K562 (cell line): ENCODE results near the gene GRK3. TPM values are rescaled to one million over a fixed set of nuclear protein-coding genes. Genes with fewer than 3 reads are reported as not detected.

Experiments
- ATAC-seq: fragments of 200-7000 bp; cut with Tn5 transposase; 3 replicates; pipeline ENCODE4 v1.9.1; 2020; ENCODE audit warnings: moderate library complexity
- BruUV-seq: library from RNA; stranded (reverse); fragments of 400-500 nt; replicated peaks from 2 replicates; lab custom pipeline; 2021; lab: Mats Ljungman, UMichigan
- CTCF ChIA-PET: fragments of 300-600 bp; formaldehyde crosslinking; extraction: SDS; loops from one replicate; lab custom pipeline; 2021; ENCODE audit warnings: low intra/inter-chr PET ratio; lab: Yijun Ruan, JAX
- POLR2A ChIA-PET: fragments of 300-600, 350-650 bp; sonication (Branson Sonifier 250); formaldehyde crosslinking; extraction: SDS; loops from one replicate; lab custom pipeline; 2021; ENCODE audit warnings: antibody characterized with exemption, inconsistent platforms; lab: Yijun Ruan, JAX
- DNase-seq, 4 experiments: peaks; one replicate each; pipeline versions ENCODE4 v3.0.0 to v3.0.0-alpha.2; 2011 to 2018; ENCODE audit warnings: low spot score in 3 of 4, mixed read lengths in 3 of 4; ENCODE audit errors: extremely low read depth in 1 of 4
- FAIRE-seq: peaks from 2 replicates; lab custom pipeline; 2011; peaks lifted over from hg19 to GRCh38; lab: Jason Lieb, UNC
- H2AFZ ChIP-seq: 2 replicates; pipeline ENCODE4 v1.6.0; 2011; ENCODE audit warnings: low read depth, low read length, control low read depth, inconsistent platforms
- H3K27ac ChIP-seq: fragments of 200-600 bp; 3 replicates; pipeline ENCODE4 v1.8.0; 2011; ENCODE audit warnings: low read depth, mild to moderate bottlenecking, control low read depth, inconsistent platforms, low read length, moderate library complexity, mixed read lengths; ENCODE audit errors: extremely low read depth
- H3K27me3 ChIP-seq, 2 experiments: fragments of 300-600 bp in 1 of 2; 2 replicates in 1 of 2; 3 replicates in 1 of 2; pipeline versions ENCODE4 v1.6.0 to v1.8.0; 2011; ENCODE audit warnings: inconsistent platforms in 2 of 2, low read length in 2 of 2, mild to moderate bottlenecking in 1 of 2, mixed read lengths in 1 of 2, moderate library complexity in 1 of 2; ENCODE audit not compliant: control insufficient read depth in 2 of 2, insufficient read depth in 2 of 2
- H3K36me3 ChIP-seq: fragments of 300-600 bp; 3 replicates; pipeline ENCODE4 v1.8.0; 2011; ENCODE audit warnings: mild to moderate bottlenecking, low read length, inconsistent platforms; ENCODE audit not compliant: control insufficient read depth, insufficient read depth
- H3K4me1 ChIP-seq, 2 experiments: fragments of 200-600 bp in 1 of 2; replicated peaks in 1 of 2; 2 replicates in 1 of 2; 3 replicates in 1 of 2; pipeline versions ENCODE4 v1.5.1 to v1.8.0; 2011; ENCODE audit warnings: inconsistent platforms in 2 of 2, low read length in 2 of 2, mild to moderate bottlenecking in 1 of 2, mixed read lengths in 1 of 2, moderate library complexity in 1 of 2; ENCODE audit not compliant: control insufficient read depth in 2 of 2, insufficient read depth in 2 of 2
- H3K4me2 ChIP-seq: 2 replicates; pipeline ENCODE4 v1.6.1; 2011; ENCODE audit warnings: low read length, control low read depth, inconsistent platforms, mixed read lengths; ENCODE audit not compliant: insufficient read depth
- H3K4me3 ChIP-seq: fragments of 200-600 bp; sonication (generic), shearing (Covaris generic); 2 replicates; pipeline ENCODE4 v1.5.1; 2016; ENCODE audit warnings: control low read depth, inconsistent platforms
- H3K79me2 ChIP-seq: fragments of 200-600 bp; 3 replicates; pipeline ENCODE4 v1.8.0; 2011; ENCODE audit warnings: low read length, inconsistent platforms; ENCODE audit not compliant: control insufficient read depth, insufficient read depth
- H3K9ac ChIP-seq, 2 experiments: 2 replicates each; pipeline versions ENCODE4 v1.6.0 to v1.6.1; 2011; ENCODE audit warnings: low read depth in 2 of 2, low read length in 2 of 2, control low read depth in 1 of 2, inconsistent platforms in 1 of 2, mild to moderate bottlenecking in 1 of 2, mixed read lengths in 1 of 2; ENCODE audit not compliant: insufficient read depth in 1 of 2
- H3K9me1 ChIP-seq: one replicate; pipeline ENCODE4 v1.6.0; 2011; ENCODE audit warnings: inconsistent platforms, mild to moderate bottlenecking, low read length, moderate library complexity; ENCODE audit not compliant: control insufficient read depth, insufficient read depth
- H3K9me3 ChIP-seq: replicated peaks from 2 replicates; pipeline ENCODE4 v1.5.1; 2011; ENCODE audit warnings: low read depth, low read length, inconsistent platforms; ENCODE audit not compliant: control insufficient read depth, insufficient read depth
- H4K20me1 ChIP-seq: replicated peaks from 2 replicates; pipeline ENCODE4 v1.6.1; 2011; ENCODE audit warnings: low read length, inconsistent platforms, mixed read lengths; ENCODE audit not compliant: control insufficient read depth, insufficient read depth
- ATF1 ChIP-seq, 2 experiments: fragments of 450-650 bp in 1 of 2; IDR thresholded peaks; 2 replicates each; pipeline ENCODE4 v1.6.1; 2016; ENCODE audit warnings: missing compliant biosample characterization in 1 of 2, missing genetic modification characterization in 1 of 2
- ATF7 ChIP-seq: fragments of 450-650 bp; IDR thresholded peaks from 2 replicates; pipeline ENCODE4 v1.7.1; 2014; ENCODE audit warnings: mild to moderate bottlenecking, moderate library complexity
- BRCA1 ChIP-seq, 2 experiments: fragments of 450-650 bp in 1 of 2; sonication (generic) in 1 of 2; formaldehyde crosslinking in 1 of 2; IDR thresholded peaks; 2 replicates each; pipeline versions ENCODE4 v1.5.0 to v1.6.1; 2017 to 2020; ENCODE audit warnings: mild to moderate bottlenecking in 1 of 2, missing genetic modification reagents in 1 of 2
- DLX4 ChIP-seq: fragments of 250-450 bp; sonication (Bioruptor Pico); IDR thresholded peaks from 2 replicates; pipeline ENCODE4 v1.6.1; 2021; ENCODE audit warnings: mild to moderate bottlenecking
- PML ChIP-seq: IDR thresholded peaks from 2 replicates; pipeline ENCODE4 v1.6.1; 2012; ENCODE audit warnings: low read length, inconsistent platforms
- REST ChIP-seq, 2 experiments: fragments of 450-650 bp; formaldehyde crosslinking in 1 of 2; IDR thresholded peaks; 2 replicates each; pipeline versions ENCODE4 v1.4.0 to v1.6.1; 2014 to 2020; ENCODE audit warnings: mild to moderate bottlenecking in 2 of 2, borderline replicate concordance in 1 of 2, low read depth in 1 of 2
- RHOXF2B ChIP-seq: fragments of 250-450 bp; sonication (Bioruptor Pico); conservative IDR thresholded peaks from 2 replicates; pipeline ENCODE4 v1.5.1; 2021
- STAT5A ChIP-seq: IDR thresholded peaks from 2 replicates; pipeline ENCODE4 v1.6.1; 2012; ENCODE audit warnings: low read length, inconsistent platforms, borderline replicate concordance
- TEAD1 ChIP-seq, 2 experiments: fragments of 450-650 bp in 1 of 2; sonication (generic) in 1 of 2; formaldehyde crosslinking; IDR thresholded peaks; 2 replicates each; pipeline versions ENCODE4 v1.4.0 to v1.8.0; 2020 to 2022; ENCODE audit warnings: mild to moderate bottlenecking in 2 of 2, missing genetic modification reagents in 1 of 2
- WGBS: fragments of 100-300 bp; shearing (Covaris generic); methylation state at CpG from one replicate; pipeline ENCODE4 v1.1.6; 2016; ENCODE audit warnings: low coverage, mixed read lengths; ENCODE audit not compliant: insufficient coverage; ENCODE audit errors: missing lambda C conversion rate; 5-methylcytosine and 5-hydroxymethylcytosine counted together
- in situ Hi-C: fragments of 300-500 bp; cut with MboI; formaldehyde crosslinking; loops from 4 replicates; pipeline ENCODE4 v1.15.0; 2018; ENCODE audit warnings: inconsistent platforms, mixed read lengths
- intact Hi-C: fragments of 100-400 bp; cut with micrococcal nuclease; formaldehyde crosslinking; loops from 2 replicates; pipeline ENCODE4 v1.14.2; 2022
- polyA plus RNA-seq, 8 experiments: library from polyadenylated mRNA; depleted of rRNA in 4 of 8; stranded (reverse) in 5 of 8; unstranded in 3 of 8; fragments of >200 nt; fragmentation: Nextera tagmentation in 2 of 8; fragmentation: Illumina TruSeq in 1 of 8; extraction: Ambion mirVana in 2 of 8; extraction: Trizol in 1 of 8; gene quantifications; 2 replicates each; pipeline versions ENCODE4 v1.2.1 to v1.2.3, GENCODE V29; 2011 to 2014; ENCODE audit warnings: inconsistent platforms in 1 of 8, missing spikeins in 1 of 8
- total RNA-seq, 7 experiments: library from RNA; depleted of rRNA in 6 of 7; stranded (reverse); fragments of >200 nt in 6 of 7; fragmentation: Illumina TruSeq in 2 of 7; extraction: Trizol in 2 of 7; gene quantifications; 2 replicates each; pipeline versions ENCODE4 v1.2.1 to v1.2.3, GENCODE V29; 2011 to 2021; ENCODE audit warnings: low replicate concordance in 1 of 7
- TF ChIP-seq, protein P1 (sequence below): fragments of 250-450 bp; sonication (Bioruptor Pico); IDR thresholded peaks from 2 replicates; pipeline ENCODE4 v1.8.0; 2022; ENCODE audit warnings: moderate library complexity, mild to moderate bottlenecking, inconsistent platforms
- TF ChIP-seq, protein P2 (sequence below): fragments of 250-450 bp; sonication (Bioruptor Pico); IDR thresholded peaks from 2 replicates; pipeline ENCODE4 v1.4.0; 2020; ENCODE audit warnings: mild to moderate bottlenecking, moderate library complexity

Gene GRK3
- total and polyA plus RNA-seq, 9 of the 15 experiments (the other 6 are each of a cell fraction or from before 2014, with no cell fraction given) = 1.4 to 7.6 (median 3.6) TPM

- WGBS = 68% methylated on average over 4 of the region's 4 CpGs
- POLR2A ChIA-PET = no interaction called here
- Histone ChIP-seq H4K20me1 (no peaks in the 10 kb centered on the region; the same call in 1 of the 2 replicates), H3K27me3 (no peaks in the 10 kb centered on the region), H3K79me2 (no peaks in the 10 kb centered on the region), H3K27ac (no peak overlapping the region), H3K9ac (no peak overlapping the region), H3K9me1 (no peaks in the 10 kb centered on the region), H3K4me3 (no peak overlapping the region), H3K4me1 (no peaks in the 10 kb centered on the region; a peak in 1 of 5 replicates), H2AFZ (no peak overlapping the region), H3K9me3 (no peaks in the 10 kb centered on the region), H3K36me3 (no peaks in the 10 kb centered on the region), H3K4me2 (no peak overlapping the region)
- ATAC-seq = no peak
- FAIRE-seq = no peak
- intact Hi-C loops (no loop called here), in situ Hi-C loops (no loop called here)
- no peak for DNase-seq
- CTCF ChIA-PET = no interaction called here
- no TSS peak for BruUV-seq
- TF ChIP-seq STAT5A = no peak
- no peak for TF ChIP-seq ATF1 (CRISPR knock-in tag; IDR thresholded peaks at IDR 0.05)
- no peak for TF ChIP-seq ATF1 (tag; IDR thresholded peaks at IDR 0.05)
- no peak for TF ChIP-seq TEAD1 (CRISPR knock-in tag; IDR thresholded peaks at IDR 0.05)
- no peak for TF ChIP-seq REST (IDR thresholded peaks at IDR 0.05; ENCODE audit: borderline replicate concordance)
- no peak for TF ChIP-seq REST (CRISPR knock-in tag; IDR thresholded peaks at IDR 0.05; ENCODE audit: low read depth)
- TF ChIP-seq DLX4 (CRISPR knock-in tag) = no peak
- TF ChIP-seq PML = no peak
- TF ChIP-seq, protein P1, sequence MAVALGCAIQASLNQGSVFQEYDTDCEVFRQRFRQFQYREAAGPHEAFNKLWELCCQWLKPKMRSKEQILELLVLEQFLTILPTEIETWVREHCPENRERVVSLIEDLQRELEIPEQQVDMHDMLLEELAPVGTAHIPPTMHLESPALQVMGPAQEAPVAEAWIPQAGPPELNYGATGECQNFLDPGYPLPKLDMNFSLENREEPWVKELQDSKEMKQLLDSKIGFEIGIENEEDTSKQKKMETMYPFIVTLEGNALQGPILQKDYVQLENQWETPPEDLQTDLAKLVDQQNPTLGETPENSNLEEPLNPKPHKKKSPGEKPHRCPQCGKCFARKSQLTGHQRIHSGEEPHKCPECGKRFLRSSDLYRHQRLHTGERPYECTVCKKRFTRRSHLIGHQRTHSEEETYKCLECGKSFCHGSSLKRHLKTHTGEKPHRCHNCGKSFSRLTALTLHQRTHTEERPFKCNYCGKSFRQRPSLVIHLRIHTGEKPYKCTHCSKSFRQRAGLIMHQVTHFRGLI (CRISPR knock-in tag) = no peak
- TF ChIP-seq, protein P2, sequence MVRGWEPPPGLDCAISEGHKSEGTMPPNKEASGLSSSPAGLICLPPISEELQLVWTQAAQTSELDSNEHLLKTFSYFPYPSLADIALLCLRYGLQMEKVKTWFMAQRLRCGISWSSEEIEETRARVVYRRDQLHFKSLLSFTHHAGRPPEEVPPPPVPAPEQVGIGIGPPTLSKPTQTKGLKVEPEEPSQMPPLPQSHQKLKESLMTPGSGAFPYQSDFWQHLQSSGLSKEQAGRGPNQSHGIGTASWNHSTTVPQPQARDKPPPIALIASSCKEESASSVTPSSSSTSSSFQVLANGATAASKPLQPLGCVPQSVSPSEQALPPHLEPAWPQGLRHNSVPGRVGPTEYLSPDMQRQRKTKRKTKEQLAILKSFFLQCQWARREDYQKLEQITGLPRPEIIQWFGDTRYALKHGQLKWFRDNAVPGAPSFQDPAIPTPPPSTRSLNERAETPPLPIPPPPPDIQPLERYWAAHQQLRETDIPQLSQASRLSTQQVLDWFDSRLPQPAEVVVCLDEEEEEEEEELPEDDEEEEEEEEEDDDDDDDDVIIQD (CRISPR knock-in tag) = no peak
- TF ChIP-seq RHOXF2B = no peak
- TF ChIP-seq ATF7 = no peak
- TF ChIP-seq BRCA1 (IDR thresholded peaks at IDR 0.05) = no peak
- no peak for TF ChIP-seq BRCA1 (CRISPR knock-in tag; IDR thresholded peaks at IDR 0.05)
These were observed 62.1 kb downstream of the GRK3 start for GRCh38 chr22:25626624-25626990.
